HepG2 (cell line): Measurements from ENCODE around the gene NPPB. TPM values are rescaled to one million over a fixed set of nuclear protein-coding genes. Genes with fewer than 3 reads are reported as not detected.
A peak's percentile ranks its signal among the peaks of the same experiment; 100 is the strongest.

Experiments
- AKNA ChIP-seq: sonication (generic); formaldehyde crosslinking; IDR thresholded peaks from 2 replicates; pipeline ENCODE4 v1.4.0; 2020; ENCODE audit warnings: missing genetic modification reagents, borderline replicate concordance
- CENPX ChIP-seq: sonication (generic); formaldehyde crosslinking; IDR thresholded peaks from 2 replicates; pipeline ENCODE4 v1.9.0; 2021; ENCODE audit warnings: mild to moderate bottlenecking, missing genetic modification reagents, moderate library complexity
- ELK4 ChIP-seq: sonication (generic); formaldehyde crosslinking; IDR thresholded peaks from 2 replicates; pipeline ENCODE4 v1.9.0; 2021; ENCODE audit warnings: missing genetic modification reagents, borderline replicate concordance
- EP300 ChIP-seq, 3 experiments: sonication (generic) in 1 of 3; formaldehyde crosslinking in 1 of 3; IDR thresholded peaks; 2 replicates each; pipeline versions ENCODE4 v1.5.1 to v1.6.1; 2011 to 2020; ENCODE audit warnings: low read depth in 2 of 3, low read length in 2 of 3, borderline replicate concordance in 1 of 3, improper control_type of control experiment in 1 of 3, mild to moderate bottlenecking in 1 of 3, missing genetic modification reagents in 1 of 3, moderate library complexity in 1 of 3
- HCFC1 ChIP-seq: fragments of 150-350 bp; IDR thresholded peaks from 2 replicates; pipeline ENCODE4 v1.6.1; 2014; ENCODE audit warnings: low read depth, low read length
- JUN ChIP-seq: sonication (generic); formaldehyde crosslinking; IDR thresholded peaks from 2 replicates; pipeline ENCODE4 v1.4.0; 2020; ENCODE audit warnings: mild to moderate bottlenecking, missing genetic modification reagents
- NCOA1 ChIP-seq: sonication (generic); formaldehyde crosslinking; IDR thresholded peaks from 2 replicates; pipeline ENCODE4 v1.9.0; 2021; ENCODE audit warnings: missing genetic modification reagents
- PITX1 ChIP-seq: sonication (generic); formaldehyde crosslinking; IDR thresholded peaks from 2 replicates; pipeline ENCODE4 v1.5.1; 2020; ENCODE audit warnings: mild to moderate bottlenecking, missing genetic modification reagents
- SMARCE1 ChIP-seq: fragments of 450-650 bp; IDR thresholded peaks from 2 replicates; pipeline ENCODE4 v1.6.1; 2017; ENCODE audit warnings: borderline replicate concordance
- SRSF4 ChIP-seq: fragments of 200-400 bp; formaldehyde crosslinking; IDR thresholded peaks from one replicate; pipeline ENCODE4 v1.6.1; 2018; ENCODE audit warnings: mild to moderate bottlenecking, low read depth, low read length, moderate library complexity; ENCODE audit not compliant: poor library complexity, severe bottlenecking
- TAF15 ChIP-seq: fragments of 200-400 bp; formaldehyde crosslinking; IDR thresholded peaks from one replicate; pipeline ENCODE4 v1.6.1; 2018; ENCODE audit warnings: mild to moderate bottlenecking, low read depth, low read length; ENCODE audit not compliant: poor library complexity, severe bottlenecking
- WIZ ChIP-seq: sonication (generic); formaldehyde crosslinking; IDR thresholded peaks from 2 replicates; pipeline ENCODE4 v1.5.1; 2020; ENCODE audit warnings: mild to moderate bottlenecking, missing genetic modification reagents
- ZBTB39 ChIP-seq: sonication (generic); formaldehyde crosslinking; IDR thresholded peaks from 2 replicates; pipeline ENCODE4 v1.5.0; 2020; ENCODE audit warnings: missing genetic modification reagents
- ZFP1 ChIP-seq: IDR thresholded peaks from 2 replicates; pipeline ENCODE4 v1.6.1; 2016
- ZNF720 ChIP-seq: sonication (generic); formaldehyde crosslinking; IDR thresholded peaks from 2 replicates; pipeline ENCODE4 v1.4.0; 2020; ENCODE audit warnings: missing genetic modification reagents
- ZNF839 ChIP-seq: sonication (generic); formaldehyde crosslinking; IDR thresholded peaks from 2 replicates; pipeline ENCODE4 v1.4.0; 2020; ENCODE audit warnings: missing genetic modification reagents, mild to moderate bottlenecking, borderline replicate concordance
- polyA plus RNA-seq, 8 experiments: library from polyadenylated mRNA; depleted of rRNA in 3 of 8; stranded (reverse) in 7 of 8; unstranded in 1 of 8; fragments of >200 nt; fragmentation: Illumina TruSeq in 4 of 8; extraction: Trizol in 4 of 8; gene quantifications; 2 replicates each; pipeline versions ENCODE4 v1.2.1 to v1.2.3, GENCODE V29; 2011 to 2016; ENCODE audit warnings: low read depth in 4 of 8, missing spikeins in 1 of 8, mixed read lengths in 1 of 8; ENCODE audit not compliant: insufficient read depth in 1 of 8
- total RNA-seq, 5 experiments: library from RNA; depleted of rRNA; stranded (reverse); fragments of >200 nt; fragmentation: Illumina TruSeq; extraction: Trizol; gene quantifications; 2 replicates each; pipeline ENCODE4 v1.2.3, GENCODE V29; 2016; ENCODE audit warnings: low read depth in 1 of 5
- TF ChIP-seq, protein P1 (sequence below): sonication (generic); formaldehyde crosslinking; IDR thresholded peaks from 2 replicates; pipeline ENCODE4 v1.4.0; 2020; ENCODE audit warnings: missing genetic modification reagents
- TF ChIP-seq, protein P2 (sequence below): sonication (generic); formaldehyde crosslinking; IDR thresholded peaks from 2 replicates; pipeline ENCODE4 v1.4.0; 2020; ENCODE audit warnings: missing genetic modification reagents

Gene NPPB
- total and polyA plus RNA-seq, 2 of the 13 experiments (the other 11 are each of a cell fraction or from before 2014, with no cell fraction given) = 1.9 TPM; not detected in 1

GRCh38 chr1:11858968-11859871 lies 475 bp upstream of the NPPB start (continued):
- TF ChIP-seq AKNA (CRISPR knock-in tag) (peak; percentile 97), WIZ (CRISPR knock-in tag) (peak; percentile 99), PITX1 (CRISPR knock-in tag) (peak; percentile 74; the same call in 1 of the 2 replicates), ZNF839 (CRISPR knock-in tag) (0 out of 2 replicates have a peak, but pooled peaks have one; percentile 74), NCOA1 (CRISPR knock-in tag) (no peak), ZFP1 (peak; percentile 52; the same call in 1 of the 2 replicates), ZBTB39 (CRISPR knock-in tag) (no peak), TAF15 (no peak), ZNF720 (no peak), JUN (CRISPR knock-in tag) (no peak), ELK4 (0 out of 2 replicates have a peak, but pooled peaks have one; percentile 42), SMARCE1 (no peak), EP300 (IDR thresholded peaks at IDR 0.05; ENCODE audit: low read depth in 2 of 2, low read length in 2 of 2) (0 out of 4 replicates have a peak, but pooled peaks of 1 of the 2 experiments have one; percentile 19), EP300 (CRISPR knock-in tag; IDR thresholded peaks at IDR 0.05; ENCODE audit: borderline replicate concordance) (no peak), SRSF4 (no peak), HCFC1 (no peak; the same call in 1 of the 2 replicates), CENPX (no peak)
- TF ChIP-seq, protein P1, sequence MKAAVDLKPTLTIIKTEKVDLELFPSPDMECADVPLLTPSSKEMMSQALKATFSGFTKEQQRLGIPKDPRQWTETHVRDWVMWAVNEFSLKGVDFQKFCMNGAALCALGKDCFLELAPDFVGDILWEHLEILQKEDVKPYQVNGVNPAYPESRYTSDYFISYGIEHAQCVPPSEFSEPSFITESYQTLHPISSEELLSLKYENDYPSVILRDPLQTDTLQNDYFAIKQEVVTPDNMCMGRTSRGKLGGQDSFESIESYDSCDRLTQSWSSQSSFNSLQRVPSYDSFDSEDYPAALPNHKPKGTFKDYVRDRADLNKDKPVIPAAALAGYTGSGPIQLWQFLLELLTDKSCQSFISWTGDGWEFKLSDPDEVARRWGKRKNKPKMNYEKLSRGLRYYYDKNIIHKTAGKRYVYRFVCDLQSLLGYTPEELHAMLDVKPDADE (CRISPR knock-in tag) = peak; percentile 95
- TF ChIP-seq, protein P2, sequence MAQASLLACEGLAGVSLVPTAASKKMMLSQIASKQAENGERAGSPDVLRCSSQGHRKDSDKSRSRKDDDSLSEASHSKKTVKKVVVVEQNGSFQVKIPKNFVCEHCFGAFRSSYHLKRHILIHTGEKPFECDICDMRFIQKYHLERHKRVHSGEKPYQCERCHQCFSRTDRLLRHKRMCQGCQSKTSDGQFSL = peak; percentile 84; the same call in 1 of the 2 replicates
